Measurements from ENCODE around the gene ARF4. TPM values are rescaled to one million over a fixed set of nuclear protein-coding genes. Genes with fewer than 3 reads are reported as not detected.

ARF4 gene
- total RNA-seq, 1 experiment from 2014 or later: 275 TPM

GRCh38 chr3:57583544-57583943 lies 13.6 kb downstream of the ARF4 start:
- CTCF ChIA-PET: interaction anchor here (0.5 to 2.1 kb wide), 2 partner anchors 40 to 186 kb away, joined by 3 to 7 read pairs; no protein-coding TSS in a partner anchor
- H3K36me3 Mint-ChIP-seq (ENCODE audit: insufficient read depth, unreplicated experiment): peaks cover 69% of the 10 kb centered on the region
- BruUV-seq (replicated peaks): no TSS peak
- TF ChIP-seq CTCF (IDR thresholded peaks at IDR 0.05; ENCODE audit: unreplicated experiment): no peak
- no peaks in the 10 kb centered on the region for H3K27me3 Mint-ChIP-seq (ENCODE audit: insufficient read depth, unreplicated experiment)
- peaks cover 10% of the 10 kb centered on the region for H3K4me1 Mint-ChIP-seq (ENCODE audit: insufficient read depth, unreplicated experiment)
- no peak for DNase-seq (ENCODE audit: unreplicated experiment)
- no peak overlapping the region for H3K4me3 Mint-ChIP-seq (ENCODE audit: unreplicated experiment)
- peak overlapping the region; percentile 46 for H3K27ac Mint-ChIP-seq (ENCODE audit: low read depth, unreplicated experiment)
- H3K9me3 Mint-ChIP-seq (ENCODE audit: unreplicated experiment): no peaks in the 10 kb centered on the region
- POLR2A ChIA-PET: no interaction called here
- intact Hi-C loops (cut with micrococcal nuclease): loop anchor here (2.0 kb wide), 1 partner anchor 187 kb away; no protein-coding TSS in a partner anchor

- Mint-ChIP-seq H3K9me3 (ENCODE audit: unreplicated experiment) (no peaks in the 10 kb centered on the region), H3K36me3 (ENCODE audit: insufficient read depth, unreplicated experiment) (peaks cover 78% of the 10 kb centered on the region), H3K4me1 (ENCODE audit: insufficient read depth, unreplicated experiment) (peaks cover 10% of the 10 kb centered on the region), H3K4me3 (ENCODE audit: unreplicated experiment) (peak overlapping the region; percentile 19), H3K27ac (ENCODE audit: low read depth, unreplicated experiment) (peak overlapping the region; percentile 46), H3K27me3 (ENCODE audit: insufficient read depth, unreplicated experiment) (no peaks in the 10 kb centered on the region)
- TF ChIP-seq CTCF (IDR thresholded peaks at IDR 0.05; ENCODE audit: unreplicated experiment): peak; percentile 11
- intact Hi-C loops (cut with micrococcal nuclease): loop anchor here (2.0 kb wide), 1 partner anchor 186 kb away; no protein-coding TSS in a partner anchor
- peak; percentile 89 for DNase-seq (ENCODE audit: unreplicated experiment)
- no TSS peak for BruUV-seq (replicated peaks)
- CTCF ChIA-PET: interaction anchor here (0.5 to 2.1 kb wide), 4 partner anchors 11 to 185 kb away, joined by 3 to 7 read pairs (median 6); no protein-coding TSS in a partner anchor
- POLR2A ChIA-PET: interaction anchor here (0.8 to 4.6 kb wide), 5 partner anchors 10 to 27 kb away, joined by 3 to 44 read pairs (median 6); partner anchors contain the start of genes ARF4 and PDE12
Observed at GRCh38 chr3:57582474-57583168, 14.5 kb downstream of the ARF4 start.

GRCh38 chr3:57577801-57578200 lies 19.3 kb downstream of the ARF4 start:
- CTCF ChIA-PET: interaction anchor here (0.6 kb wide), 1 partner anchor 90 kb away, joined by 4 read pairs; no protein-coding TSS in a partner anchor
- no TSS peak for BruUV-seq (replicated peaks)
- Mint-ChIP-seq H3K4me1 (ENCODE audit: insufficient read depth, unreplicated experiment) (peaks cover 8% of the 10 kb centered on the region), H3K36me3 (ENCODE audit: insufficient read depth, unreplicated experiment) (peaks cover 90% of the 10 kb centered on the region), H3K27me3 (ENCODE audit: insufficient read depth, unreplicated experiment) (no peaks in the 10 kb centered on the region), H3K27ac (ENCODE audit: low read depth, unreplicated experiment) (no peak overlapping the region), H3K4me3 (ENCODE audit: unreplicated experiment) (no peak overlapping the region), H3K9me3 (ENCODE audit: unreplicated experiment) (no peaks in the 10 kb centered on the region)
- intact Hi-C loops (cut with micrococcal nuclease): no loop called here
- no peak for DNase-seq (ENCODE audit: unreplicated experiment)
- TF ChIP-seq CTCF (IDR thresholded peaks at IDR 0.05; ENCODE audit: unreplicated experiment): no peak
- POLR2A ChIA-PET: interaction anchor here (1.0 to 2.3 kb wide), 3 partner anchors 17 to 21 kb away, joined by 5 to 12 read pairs (median 10); partner anchors contain the start of genes ARF4 and PDE12

- H3K4me3 Mint-ChIP-seq (ENCODE audit: unreplicated experiment): no peak overlapping the region
- intact Hi-C loops (cut with micrococcal nuclease): no loop called here
- ChIA-PET POLR2A (interaction anchor here (1.9 kb wide), 2 partner anchors 20 to 21 kb away, joined by 7 to 10 read pairs; partner anchors contain the start of genes ARF4 and PDE12), CTCF (interaction anchor here (0.6 to 1.2 kb wide), 3 partner anchors 105 to 1672 kb away, joined by 3 to 4 read pairs (median 3); no protein-coding TSS in a partner anchor)
- no peaks in the 10 kb centered on the region for H3K27me3 Mint-ChIP-seq (ENCODE audit: insufficient read depth, unreplicated experiment)
- H3K36me3 Mint-ChIP-seq (ENCODE audit: insufficient read depth, unreplicated experiment): peaks cover 94% of the 10 kb centered on the region
- TF ChIP-seq CTCF (IDR thresholded peaks at IDR 0.05; ENCODE audit: unreplicated experiment): no peak
- no peak for DNase-seq (ENCODE audit: unreplicated experiment)
- H3K4me1 Mint-ChIP-seq (ENCODE audit: insufficient read depth, unreplicated experiment): peaks cover 6% of the 10 kb centered on the region
- peak overlapping the region; percentile 37 for H3K27ac Mint-ChIP-seq (ENCODE audit: low read depth, unreplicated experiment)
- no TSS peak for BruUV-seq (replicated peaks)
- no peaks in the 10 kb centered on the region for H3K9me3 Mint-ChIP-seq (ENCODE audit: unreplicated experiment)
Observed at GRCh38 chr3:57575966-57576626, 21.0 kb downstream of the ARF4 start.

Data from MCF 10A (cell line).